Fibroblast of lung (primary cell): Measurements from ENCODE around the gene FMO5. TPM values are rescaled to one million over a fixed set of nuclear protein-coding genes. Genes with fewer than 3 reads are reported as not detected.

Source experiments
- DNase-seq, 2 donors: peaks; one replicate each; pipeline versions ENCODE4 v3.0.0 to v3.0.0-alpha.2; 2010; ENCODE audit warnings: low read depth in 2 of 2
- H2AFZ ChIP-seq: 2 replicates; pipeline ENCODE4 v1.5.1; 2012; ENCODE audit warnings: low read length, control low read depth, inconsistent platforms
- H3K27ac ChIP-seq: 2 replicates; pipeline ENCODE4 v1.5.1; 2011; ENCODE audit warnings: low read length, control low read depth; ENCODE audit not compliant: insufficient read depth
- H3K27me3 ChIP-seq: 2 replicates; pipeline ENCODE4 v1.5.1; 2011; ENCODE audit warnings: mild to moderate bottlenecking, low read length; ENCODE audit not compliant: control insufficient read depth, insufficient read depth
- H3K36me3 ChIP-seq: 2 replicates; pipeline ENCODE4 v1.5.1; 2011; ENCODE audit warnings: low read length; ENCODE audit not compliant: control insufficient read depth, insufficient read depth
- H3K4me1 ChIP-seq: 2 replicates; pipeline ENCODE4 v1.5.1; 2011; ENCODE audit warnings: low read length; ENCODE audit not compliant: control insufficient read depth, insufficient read depth; ENCODE audit errors: extremely low read depth
- H3K4me2 ChIP-seq: 2 replicates; pipeline ENCODE4 v1.5.1; 2011; ENCODE audit warnings: low read length, control low read depth; ENCODE audit not compliant: insufficient read depth; ENCODE audit errors: extremely low read depth
- H3K4me3 ChIP-seq, 4 experiments: fragments of 200-600 bp in 1 of 4; sonication (generic) in 1 of 4; replicated peaks in 1 of 4; 2 replicates each; pipeline ENCODE4 v1.5.1; 2011 to 2016; ENCODE audit warnings: low read length in 4 of 4, low read depth in 3 of 4, mild to moderate bottlenecking in 3 of 4, control low read depth in 2 of 4, inconsistent platforms in 1 of 4, mixed read lengths in 1 of 4; ENCODE audit not compliant: insufficient read depth in 1 of 4; ENCODE audit errors: control extremely low read depth in 1 of 4
- H3K79me2 ChIP-seq: 2 replicates; pipeline ENCODE4 v1.5.1; 2012; ENCODE audit warnings: mild to moderate bottlenecking, low read length, inconsistent platforms; ENCODE audit not compliant: control insufficient read depth, insufficient read depth
- H3K9ac ChIP-seq: 2 replicates; pipeline ENCODE4 v1.5.1; 2011; ENCODE audit warnings: mild to moderate bottlenecking, low read length, control low read depth; ENCODE audit not compliant: insufficient read depth
- H3K9me3 ChIP-seq: 2 replicates; pipeline ENCODE4 v1.5.1; 2012; ENCODE audit warnings: low read depth, low read length; ENCODE audit not compliant: control insufficient read depth, insufficient read depth
- H4K20me1 ChIP-seq: 2 replicates; pipeline ENCODE4 v1.5.1; 2011; ENCODE audit warnings: low read length; ENCODE audit not compliant: control insufficient read depth, insufficient read depth; ENCODE audit errors: extremely low read depth
- CTCF ChIP-seq, 2 donors: IDR thresholded peaks in 1 of 2; conservative IDR thresholded peaks in 1 of 2; 1 replicate in 1 of 2; 2 replicates in 1 of 2; pipeline ENCODE4 v1.5.1; 2011 to 2012; ENCODE audit warnings: low read length in 2 of 2, control low read depth in 1 of 2, inconsistent platforms in 1 of 2, low read depth in 1 of 2, mild to moderate bottlenecking in 1 of 2
- EZH2 ChIP-seq: IDR thresholded peaks from 2 replicates; pipeline ENCODE4 v1.5.1; 2012; ENCODE audit warnings: low read length, control low read depth, mild to moderate bottlenecking; ENCODE audit errors: missing control alignments
- polyA plus RNA-seq, 2 donors: library from polyadenylated mRNA; depleted of rRNA in 1 of 2; stranded (reverse) in 1 of 2; unstranded in 1 of 2; fragments of >200 nt; gene quantifications; 2 replicates each; pipeline ENCODE4 v1.2.1, GENCODE V29; 2011 to 2012; ENCODE audit warnings: missing spikeins in 1 of 2
- total RNA-seq: library from RNA; depleted of rRNA; stranded (reverse); fragments of >200 nt; gene quantifications from 2 replicates; pipeline ENCODE4 v1.2.1, GENCODE V29; 2014

Gene FMO5
- total and polyA plus RNA-seq, 2 donors (not counting 1 experiment from before 2014, with no cell fraction given): 2.0 to 2.8 TPM

GRCh38 chr1:147215540-147215916 is 9.6 kb downstream of the FMO5 start:
- Histone ChIP-seq H3K27ac (no peak overlapping the region), H3K79me2 (no peaks in the 10 kb centered on the region)

GRCh38 chr1:147214842-147215539 is 10.1 kb downstream of the FMO5 start:
- Histone ChIP-seq H3K27me3 (no peaks in the 10 kb centered on the region), H3K36me3 (no peaks in the 10 kb centered on the region), H3K9ac (no peak overlapping the region), H3K4me2 (no peak overlapping the region), H3K9me3 (no peaks in the 10 kb centered on the region), H4K20me1 (no peaks in the 10 kb centered on the region), H3K4me3 (no peak overlapping the region), H3K79me2 (no peaks in the 10 kb centered on the region), H2AFZ (no peak overlapping the region), H3K27ac (no peak overlapping the region), H3K4me1 (no peaks in the 10 kb centered on the region)
- TF ChIP-seq EZH2 (no peak), CTCF (conservative IDR thresholded peaks at IDR 0.05 in 1 of 2, IDR thresholded peaks at IDR 0.05 in 1 of 2; ENCODE audit: low read depth in 1 of 2, low read length in 2 of 2) (no peak)
- peak in 1 of 2 donors; percentile 9 for DNase-seq

More at GRCh38 chr1:147215540-147215916, 9.6 kb downstream of the FMO5 start:
- Histone ChIP-seq H3K4me1 (no peaks in the 10 kb centered on the region), H3K4me3 (no peak overlapping the region), H4K20me1 (no peaks in the 10 kb centered on the region), H3K36me3 (no peaks in the 10 kb centered on the region), H3K27me3 (no peaks in the 10 kb centered on the region), H2AFZ (no peak overlapping the region), H3K9ac (no peak overlapping the region), H3K9me3 (no peaks in the 10 kb centered on the region), H3K4me2 (no peak overlapping the region)
- DNase-seq: no peak
- TF ChIP-seq EZH2 (no peak), CTCF (conservative IDR thresholded peaks at IDR 0.05 in 1 of 2, IDR thresholded peaks at IDR 0.05 in 1 of 2; ENCODE audit: low read depth in 1 of 2, low read length in 2 of 2) (no peak)

- Histone ChIP-seq H3K27ac (no peak overlapping the region), H3K9me3 (no peaks in the 10 kb centered on the region), H3K9ac (no peak overlapping the region), H3K4me2 (no peak overlapping the region), H3K27me3 (no peaks in the 10 kb centered on the region), H3K36me3 (no peaks in the 10 kb centered on the region), H4K20me1 (no peaks in the 10 kb centered on the region), H3K4me1 (no peaks in the 10 kb centered on the region), H3K4me3 (no peak overlapping the region), H2AFZ (no peak overlapping the region), H3K79me2 (no peaks in the 10 kb centered on the region)
- TF ChIP-seq CTCF (conservative IDR thresholded peaks at IDR 0.05 in 1 of 2, IDR thresholded peaks at IDR 0.05 in 1 of 2; ENCODE audit: low read depth in 1 of 2, low read length in 2 of 2) (no peak), EZH2 (no peak)
- no peak for DNase-seq
Observed at GRCh38 chr1:147214325-147214724, 10.8 kb downstream of the FMO5 start.
